ENCODE data around the gene CCDC127.
A peak's percentile ranks its signal among the peaks of the same experiment; 100 is the strongest.
"Not testable (repeated sequence)": the region's sequence is repeated elsewhere in the genome, so short reads cannot be mapped to it uniquely, and the experiment has no call there.

Gene CCDC127

GRCh38 chr5:217494-218456 is at the start of gene CCDC127, which contains the start of gene SDHA:
CCDC127 (minus strand) TSS chr5:218153; CDS start chr5:216849, 1,304 bp downstream.
SDHA (plus strand) TSS chr5:218320; CDS start chr5:218356, 36 bp downstream.
- Histone ChIP-seq H3K4me3 (ENCODE audit: low read depth, low read length) (peak within 1 kb of the TSS; percentile 95), H3K9ac (ENCODE audit: low read depth, low read length) (peak within 1 kb of the TSS; percentile 90)
- not testable (repeated sequence) for H3K9me3 ChIP-seq (ENCODE audit: control insufficient read depth, insufficient read depth, low read length); H3K4me1 ChIP-seq (ENCODE audit: control insufficient read depth, insufficient read depth, low read length); H3K36me3 ChIP-seq (ENCODE audit: control insufficient read depth, insufficient read depth, low read length); H3K27me3 ChIP-seq (ENCODE audit: control insufficient read depth, insufficient read depth, low read length)

GRCh38 chr5:267716-268115 is 49.8 kb upstream of the CCDC127 start:
- peaks cover 5% of the 10 kb centered on the region for H3K36me3 ChIP-seq (ENCODE audit: control insufficient read depth, insufficient read depth, low read length)
- no peaks in the 10 kb centered on the region for H3K4me1 ChIP-seq (ENCODE audit: control insufficient read depth, insufficient read depth, low read length)
- H3K9me3 ChIP-seq (ENCODE audit: control insufficient read depth, insufficient read depth, low read length), result no peaks in the 10 kb centered on the region
- H3K4me3 ChIP-seq (ENCODE audit: low read depth, low read length), result no peak overlapping the region
- no peaks in the 10 kb centered on the region for H3K27me3 ChIP-seq (ENCODE audit: control insufficient read depth, insufficient read depth, low read length)
- H3K9ac ChIP-seq (ENCODE audit: low read depth, low read length), result no peak overlapping the region

- not testable (repeated sequence) for H3K9ac ChIP-seq (ENCODE audit: low read depth, low read length); H3K9me3 ChIP-seq (ENCODE audit: control insufficient read depth, insufficient read depth, low read length); H3K4me3 ChIP-seq (ENCODE audit: low read depth, low read length); H3K4me1 ChIP-seq (ENCODE audit: control insufficient read depth, insufficient read depth, low read length); H3K36me3 ChIP-seq (ENCODE audit: control insufficient read depth, insufficient read depth, low read length); H3K27me3 ChIP-seq (ENCODE audit: control insufficient read depth, insufficient read depth, low read length)
Measured at GRCh38 chr5:266311-267026, 48.5 kb upstream of the CCDC127 start.

GRCh38 chr5:264338-264737 is 46.4 kb upstream of the CCDC127 start:
- H3K9me3 ChIP-seq (ENCODE audit: control insufficient read depth, insufficient read depth, low read length), result no peaks in the 10 kb centered on the region
- no peaks in the 10 kb centered on the region for H3K4me1 ChIP-seq (ENCODE audit: control insufficient read depth, insufficient read depth, low read length)
- H3K9ac ChIP-seq (ENCODE audit: low read depth, low read length), result no peak overlapping the region
- H3K4me3 ChIP-seq (ENCODE audit: low read depth, low read length), result no peak overlapping the region
- peaks cover 5% of the 10 kb centered on the region for H3K36me3 ChIP-seq (ENCODE audit: control insufficient read depth, insufficient read depth, low read length)
- no peaks in the 10 kb centered on the region for H3K27me3 ChIP-seq (ENCODE audit: control insufficient read depth, insufficient read depth, low read length)

GRCh38 chr5:263275-263974 is 45.5 kb upstream of the CCDC127 start:
- not testable (repeated sequence) for H3K4me1 ChIP-seq (ENCODE audit: control insufficient read depth, insufficient read depth, low read length); H3K4me3 ChIP-seq (ENCODE audit: low read depth, low read length); H3K27me3 ChIP-seq (ENCODE audit: control insufficient read depth, insufficient read depth, low read length); H3K9me3 ChIP-seq (ENCODE audit: control insufficient read depth, insufficient read depth, low read length); H3K9ac ChIP-seq (ENCODE audit: low read depth, low read length); H3K36me3 ChIP-seq (ENCODE audit: control insufficient read depth, insufficient read depth, low read length)

- Histone ChIP-seq H3K9me3 (ENCODE audit: control insufficient read depth, insufficient read depth, low read length) (no peaks in the 10 kb centered on the region), H3K36me3 (ENCODE audit: control insufficient read depth, insufficient read depth, low read length) (peaks cover 16% of the 10 kb centered on the region)
Measured at GRCh38 chr5:257148-257547, 39.2 kb upstream of the CCDC127 start.

GRCh38 chr5:256347-256746 is 38.4 kb upstream of the CCDC127 start:
- H3K36me3 ChIP-seq (ENCODE audit: control insufficient read depth, insufficient read depth, low read length), result peaks cover 16% of the 10 kb centered on the region
- not testable (repeated sequence) for H3K4me1 ChIP-seq (ENCODE audit: control insufficient read depth, insufficient read depth, low read length); H3K4me3 ChIP-seq (ENCODE audit: low read depth, low read length); H3K9me3 ChIP-seq (ENCODE audit: control insufficient read depth, insufficient read depth, low read length); H3K9ac ChIP-seq (ENCODE audit: low read depth, low read length); H3K27me3 ChIP-seq (ENCODE audit: control insufficient read depth, insufficient read depth, low read length)

More at GRCh38 chr5:257148-257547, 39.2 kb upstream of the CCDC127 start:
- H3K4me3 ChIP-seq (ENCODE audit: low read depth, low read length), result no peak overlapping the region
- H3K27me3 ChIP-seq (ENCODE audit: control insufficient read depth, insufficient read depth, low read length), result no peaks in the 10 kb centered on the region
- H3K4me1 ChIP-seq (ENCODE audit: control insufficient read depth, insufficient read depth, low read length), result no peaks in the 10 kb centered on the region
- H3K9ac ChIP-seq (ENCODE audit: low read depth, low read length), result no peak overlapping the region

- not testable (repeated sequence) for H3K4me3 ChIP-seq (ENCODE audit: low read depth, low read length); H3K9me3 ChIP-seq (ENCODE audit: control insufficient read depth, insufficient read depth, low read length); H3K4me1 ChIP-seq (ENCODE audit: control insufficient read depth, insufficient read depth, low read length); H3K9ac ChIP-seq (ENCODE audit: low read depth, low read length); H3K27me3 ChIP-seq (ENCODE audit: control insufficient read depth, insufficient read depth, low read length)
- peaks cover 18% of the 10 kb centered on the region for H3K36me3 ChIP-seq (ENCODE audit: control insufficient read depth, insufficient read depth, low read length)
Measured at GRCh38 chr5:255116-255515, 37.2 kb upstream of the CCDC127 start.

- H3K9me3 ChIP-seq (ENCODE audit: control insufficient read depth, insufficient read depth, low read length); H3K4me1 ChIP-seq (ENCODE audit: control insufficient read depth, insufficient read depth, low read length); H3K9ac ChIP-seq (ENCODE audit: low read depth, low read length); H3K4me3 ChIP-seq (ENCODE audit: low read depth, low read length); H3K27me3 ChIP-seq (ENCODE audit: control insufficient read depth, insufficient read depth, low read length): not testable (repeated sequence)
- peaks cover 18% of the 10 kb centered on the region for H3K36me3 ChIP-seq (ENCODE audit: control insufficient read depth, insufficient read depth, low read length)
Measured at GRCh38 chr5:254322-254721, 36.4 kb upstream of the CCDC127 start.

- H3K36me3 ChIP-seq (ENCODE audit: control insufficient read depth, insufficient read depth, low read length), result peaks cover 15% of the 10 kb centered on the region
- H3K4me3 ChIP-seq (ENCODE audit: low read depth, low read length), result no peak overlapping the region
- no peaks in the 10 kb centered on the region for H3K4me1 ChIP-seq (ENCODE audit: control insufficient read depth, insufficient read depth, low read length)
- H3K9ac ChIP-seq (ENCODE audit: low read depth, low read length), result no peak overlapping the region
- H3K9me3 ChIP-seq (ENCODE audit: control insufficient read depth, insufficient read depth, low read length), result no peaks in the 10 kb centered on the region
- no peaks in the 10 kb centered on the region for H3K27me3 ChIP-seq (ENCODE audit: control insufficient read depth, insufficient read depth, low read length)
Measured at GRCh38 chr5:252546-252945, 34.6 kb upstream of the CCDC127 start.

- H3K4me3 ChIP-seq (ENCODE audit: low read depth, low read length); H3K27me3 ChIP-seq (ENCODE audit: control insufficient read depth, insufficient read depth, low read length); H3K9ac ChIP-seq (ENCODE audit: low read depth, low read length); H3K4me1 ChIP-seq (ENCODE audit: control insufficient read depth, insufficient read depth, low read length); H3K9me3 ChIP-seq (ENCODE audit: control insufficient read depth, insufficient read depth, low read length): not testable (repeated sequence)
- peaks cover 11% of the 10 kb centered on the region for H3K36me3 ChIP-seq (ENCODE audit: control insufficient read depth, insufficient read depth, low read length)
Measured at GRCh38 chr5:251975-252374, 34.0 kb upstream of the CCDC127 start.

Data from iPS-15b (cell line).